PC-3 (cell line): ENCODE results near the gene ACE2.

Experiments used
- CTCF ChIP-seq: fragments of 300-600 bp; sonication (generic); conservative IDR thresholded peaks from 2 replicates; pipeline ENCODE4 v1.5.1; 2017; ENCODE audit warnings: antibody characterized with exemption, low read depth, mild to moderate bottlenecking, low read length
- EZH2 ChIP-seq: fragments of 300-600 bp; sonication (generic); IDR thresholded peaks from one replicate; pipeline ENCODE4 v1.6.1; 2017; ENCODE audit warnings: antibody characterized with exemption, mild to moderate bottlenecking, low read length; ENCODE audit not compliant: unreplicated experiment
- EZH2phosphoT487 ChIP-seq: fragments of 300-600 bp; sonication (generic); IDR thresholded peaks from 2 replicates; pipeline ENCODE4 v1.6.1; 2018; ENCODE audit warnings: mild to moderate bottlenecking, antibody characterized with exemption, low read length, borderline replicate concordance

- TF ChIP-seq EZH2phosphoT487 (no peak), EZH2 (no peak), CTCF (no peak)
Observed at GRCh38 chrX:15619053-15619755, 18.4 kb upstream of the ACE2 start.
